ENCODE measurements around the gene RHOBTB1.

RHOBTB1 gene

GRCh38 chr10:60893231-60893630 lies 50.8 kb downstream of the RHOBTB1 start:
- Histone ChIP-seq H4K5ac (ENCODE audit: low read length) (no peak overlapping the region), H3K4me3 (ENCODE audit: low read length) (no peak overlapping the region), H2BK5ac (ENCODE audit: low read length) (no peak overlapping the region), H3K4me1 (ENCODE audit: control insufficient read depth, low read depth, low read length) (no peaks in the 10 kb centered on the region), H3K4me2 (ENCODE audit: low read length) (no peak overlapping the region), H4K8ac (ENCODE audit: low read depth, low read length) (no peak overlapping the region), H2BK15ac (replicated peaks; ENCODE audit: low read depth) (no peak overlapping the region), H3K27ac (ENCODE audit: low read depth, low read length) (no peak overlapping the region), H3K23ac (ENCODE audit: low read length) (no peak overlapping the region), H3K9ac (ENCODE audit: low read length) (no peak overlapping the region), H3K79me2 (ENCODE audit: control insufficient read depth, insufficient read depth, low read length) (no peaks in the 10 kb centered on the region), H2AK5ac (ENCODE audit: low read length) (no peak overlapping the region), H3K36me3 (ENCODE audit: control insufficient read depth, insufficient read depth, low read length) (no peaks in the 10 kb centered on the region), H3K27me3 (ENCODE audit: insufficient read depth, low read length, poor library complexity) (no peaks in the 10 kb centered on the region), H2BK120ac (ENCODE audit: low read depth, low read length) (no peak overlapping the region), H3K56ac (ENCODE audit: low read length) (no peak overlapping the region), H3K4ac (ENCODE audit: low read depth, low read length) (no peak overlapping the region), H3K79me1 (ENCODE audit: low read length) (no peaks in the 10 kb centered on the region), H3K18ac (ENCODE audit: low read length) (no peak overlapping the region)
- DNase-seq = no peak
- no CpG with 5 or more reads among the region's 3 CpGs for WGBS (ENCODE audit: extremely low coverage, insufficient coverage, low lambda C conversion rate)

DNA sequence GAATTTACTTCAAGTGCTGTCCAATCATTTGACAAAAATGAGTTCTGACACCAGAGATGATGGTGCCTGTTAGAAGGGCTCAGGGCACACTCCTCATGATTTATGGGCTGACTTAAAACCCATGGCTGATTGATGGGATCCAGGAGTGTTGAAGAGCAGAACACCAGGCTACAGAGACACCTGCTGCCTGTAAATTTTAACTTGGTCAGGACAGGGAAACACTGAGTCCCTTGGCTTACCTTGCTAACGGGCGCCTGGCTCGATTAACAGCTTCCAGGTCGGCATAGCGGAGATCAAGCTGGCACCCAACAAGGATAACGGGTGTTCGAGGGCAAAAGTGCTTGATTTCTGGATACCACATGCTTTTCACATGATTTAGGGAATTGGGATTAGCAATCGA lies 51.4 kb downstream of the RHOBTB1 start:
- no peak overlapping the region for H4K5ac ChIP-seq (ENCODE audit: low read length)
- H2BK120ac ChIP-seq (ENCODE audit: low read depth, low read length) = no peak overlapping the region
- H2BK5ac ChIP-seq (ENCODE audit: low read length) = no peak overlapping the region
- no peak overlapping the region for H3K9ac ChIP-seq (ENCODE audit: low read length)
- H4K8ac ChIP-seq (ENCODE audit: low read depth, low read length) = no peak overlapping the region
- H3K4me3 ChIP-seq (ENCODE audit: low read length) = no peak overlapping the region
- no peak overlapping the region for H3K23ac ChIP-seq (ENCODE audit: low read length)
- no peak overlapping the region for H3K18ac ChIP-seq (ENCODE audit: low read length)
- no peak overlapping the region for H2AK5ac ChIP-seq (ENCODE audit: low read length)
- no CpG with 5 or more reads among the region's 8 CpGs for WGBS (ENCODE audit: extremely low coverage, insufficient coverage, low lambda C conversion rate)
- H3K56ac ChIP-seq (ENCODE audit: low read length) = no peak overlapping the region
- H3K4ac ChIP-seq (ENCODE audit: low read depth, low read length) = no peak overlapping the region
- H3K27me3 ChIP-seq (ENCODE audit: insufficient read depth, low read length, poor library complexity) = no peaks in the 10 kb centered on the region
- H3K36me3 ChIP-seq (ENCODE audit: control insufficient read depth, insufficient read depth, low read length) = no peaks in the 10 kb centered on the region
- H3K79me1 ChIP-seq (ENCODE audit: low read length) = no peaks in the 10 kb centered on the region
- no peak overlapping the region for H3K4me2 ChIP-seq (ENCODE audit: low read length)
- H2BK15ac ChIP-seq (replicated peaks; ENCODE audit: low read depth) = no peak overlapping the region
- H3K27ac ChIP-seq (ENCODE audit: low read depth, low read length) = no peak overlapping the region
- no peak for DNase-seq
- H3K79me2 ChIP-seq (ENCODE audit: control insufficient read depth, insufficient read depth, low read length) = no peaks in the 10 kb centered on the region
- no peaks in the 10 kb centered on the region for H3K4me1 ChIP-seq (ENCODE audit: control insufficient read depth, low read depth, low read length)

DNA sequence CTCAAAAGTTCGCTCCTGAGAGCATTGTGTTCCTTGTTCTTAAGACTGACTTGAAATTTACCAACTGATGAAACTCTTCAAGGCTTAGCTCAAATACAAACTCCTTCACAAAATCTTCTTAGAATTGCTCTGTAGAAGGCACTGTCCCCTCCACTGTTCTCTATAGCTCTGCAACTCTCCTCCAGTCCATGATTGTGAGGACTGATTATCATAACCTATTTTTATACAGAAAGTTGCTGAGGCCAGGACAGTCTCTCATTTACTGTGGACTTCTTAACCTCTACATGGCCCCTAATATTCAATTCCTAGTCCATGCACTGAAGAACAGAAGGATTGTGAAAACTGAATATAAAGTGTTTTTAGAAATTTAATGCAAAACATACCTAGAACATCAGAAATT lies 53.2 kb downstream of the RHOBTB1 start:
- Histone ChIP-seq H2BK120ac (ENCODE audit: low read depth, low read length) (no peak overlapping the region), H3K56ac (ENCODE audit: low read length) (no peak overlapping the region), H3K27me3 (ENCODE audit: insufficient read depth, low read length, poor library complexity) (no peaks in the 10 kb centered on the region), H3K36me3 (ENCODE audit: control insufficient read depth, insufficient read depth, low read length) (no peaks in the 10 kb centered on the region), H4K8ac (ENCODE audit: low read depth, low read length) (no peak overlapping the region), H4K5ac (ENCODE audit: low read length) (no peak overlapping the region), H2AK5ac (ENCODE audit: low read length) (no peak overlapping the region), H3K4me2 (ENCODE audit: low read length) (no peak overlapping the region), H3K79me2 (ENCODE audit: control insufficient read depth, insufficient read depth, low read length) (no peaks in the 10 kb centered on the region), H3K9ac (ENCODE audit: low read length) (no peak overlapping the region), H3K18ac (ENCODE audit: low read length) (no peak overlapping the region), H2BK15ac (replicated peaks; ENCODE audit: low read depth) (no peak overlapping the region), H3K4me1 (ENCODE audit: control insufficient read depth, low read depth, low read length) (no peaks in the 10 kb centered on the region), H2BK5ac (ENCODE audit: low read length) (no peak overlapping the region), H3K23ac (ENCODE audit: low read length) (no peak overlapping the region), H3K79me1 (ENCODE audit: low read length) (no peaks in the 10 kb centered on the region), H3K27ac (ENCODE audit: low read depth, low read length) (no peak overlapping the region), H3K4ac (ENCODE audit: low read depth, low read length) (no peak overlapping the region), H3K4me3 (ENCODE audit: low read length) (no peak overlapping the region)
- no CpG with 5 or more reads among the region's 1 CpG for WGBS (ENCODE audit: extremely low coverage, insufficient coverage, low lambda C conversion rate)
- DNase-seq = no peak

- Histone ChIP-seq H3K4me3 (ENCODE audit: low read length) (no peak overlapping the region), H3K4ac (ENCODE audit: low read depth, low read length) (no peak overlapping the region), H3K4me2 (ENCODE audit: low read length) (no peak overlapping the region), H2BK120ac (ENCODE audit: low read depth, low read length) (no peak overlapping the region), H3K79me1 (ENCODE audit: low read length) (no peaks in the 10 kb centered on the region), H3K56ac (ENCODE audit: low read length) (no peak overlapping the region), H3K18ac (ENCODE audit: low read length) (no peak overlapping the region), H3K36me3 (ENCODE audit: control insufficient read depth, insufficient read depth, low read length) (no peaks in the 10 kb centered on the region), H2BK15ac (replicated peaks; ENCODE audit: low read depth) (no peak overlapping the region), H3K4me1 (ENCODE audit: control insufficient read depth, low read depth, low read length) (no peaks in the 10 kb centered on the region), H4K5ac (ENCODE audit: low read length) (no peak overlapping the region), H3K27me3 (ENCODE audit: insufficient read depth, low read length, poor library complexity) (no peaks in the 10 kb centered on the region), H3K27ac (ENCODE audit: low read depth, low read length) (no peak overlapping the region), H3K9ac (ENCODE audit: low read length) (no peak overlapping the region), H3K23ac (ENCODE audit: low read length) (no peak overlapping the region), H3K79me2 (ENCODE audit: control insufficient read depth, insufficient read depth, low read length) (no peaks in the 10 kb centered on the region), H2BK5ac (ENCODE audit: low read length) (no peak overlapping the region), H4K8ac (ENCODE audit: low read depth, low read length) (no peak overlapping the region), H2AK5ac (ENCODE audit: low read length) (no peak overlapping the region)
- peak; percentile 56 for DNase-seq
- WGBS (ENCODE audit: extremely low coverage, insufficient coverage, low lambda C conversion rate) = no CpG with 5 or more reads among the region's 6 CpGs
These were observed 60.8 kb downstream of the RHOBTB1 start for GRCh38 chr10:60883187-60883586.

DNA sequence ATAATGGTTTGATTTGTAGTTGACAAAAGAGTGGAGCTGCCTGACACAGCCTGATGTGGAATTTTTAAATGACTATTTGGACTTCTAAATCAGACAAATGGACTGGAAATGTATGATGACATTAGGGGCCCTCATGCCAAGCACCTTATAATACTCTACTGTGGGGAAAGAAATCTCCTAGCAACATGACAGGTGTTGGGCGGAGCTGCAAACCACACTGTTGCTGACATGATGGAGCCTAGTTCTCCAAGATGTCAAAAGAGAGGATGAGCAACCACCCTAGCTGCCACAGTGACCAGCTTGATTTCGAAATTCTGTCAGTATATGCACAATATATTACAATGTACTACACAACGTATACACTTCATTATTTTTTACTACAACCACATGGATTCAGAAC lies 65.8 kb downstream of the RHOBTB1 start:
- H3K23ac ChIP-seq (ENCODE audit: low read length) = no peak overlapping the region
- H4K5ac ChIP-seq (ENCODE audit: low read length) = no peak overlapping the region
- WGBS (ENCODE audit: extremely low coverage, insufficient coverage, low lambda C conversion rate) = no CpG with 5 or more reads among the region's 3 CpGs
- no peak overlapping the region for H2AK5ac ChIP-seq (ENCODE audit: low read length)
- H2BK15ac ChIP-seq (replicated peaks; ENCODE audit: low read depth) = no peak overlapping the region
- no peak overlapping the region for H3K18ac ChIP-seq (ENCODE audit: low read length)
- H3K56ac ChIP-seq (ENCODE audit: low read length) = no peak overlapping the region
- no peaks in the 10 kb centered on the region for H3K27me3 ChIP-seq (ENCODE audit: insufficient read depth, low read length, poor library complexity)
- no peak overlapping the region for H3K27ac ChIP-seq (ENCODE audit: low read depth, low read length)
- H3K36me3 ChIP-seq (ENCODE audit: control insufficient read depth, insufficient read depth, low read length) = no peaks in the 10 kb centered on the region
- no peak overlapping the region for H3K4me3 ChIP-seq (ENCODE audit: low read length)
- no peak overlapping the region for H2BK120ac ChIP-seq (ENCODE audit: low read depth, low read length)
- no peak overlapping the region for H3K4me2 ChIP-seq (ENCODE audit: low read length)
- no peak overlapping the region for H2BK5ac ChIP-seq (ENCODE audit: low read length)
- H3K4ac ChIP-seq (ENCODE audit: low read depth, low read length) = no peak overlapping the region
- no peak for DNase-seq
- H3K79me1 ChIP-seq (ENCODE audit: low read length) = no peaks in the 10 kb centered on the region
- no peaks in the 10 kb centered on the region for H3K4me1 ChIP-seq (ENCODE audit: control insufficient read depth, low read depth, low read length)
- H4K8ac ChIP-seq (ENCODE audit: low read depth, low read length) = no peak overlapping the region
- no peaks in the 10 kb centered on the region for H3K79me2 ChIP-seq (ENCODE audit: control insufficient read depth, insufficient read depth, low read length)
- H3K9ac ChIP-seq (ENCODE audit: low read length) = no peak overlapping the region

GRCh38 chr10:60877777-60878120 lies 66.2 kb downstream of the RHOBTB1 start:
- H2BK15ac ChIP-seq (replicated peaks; ENCODE audit: low read depth) = no peak overlapping the region
- H3K27ac ChIP-seq (ENCODE audit: low read depth, low read length) = no peak overlapping the region
- no peak overlapping the region for H2BK5ac ChIP-seq (ENCODE audit: low read length)
- no peak overlapping the region for H3K4ac ChIP-seq (ENCODE audit: low read depth, low read length)
- no peak for DNase-seq
- no peaks in the 10 kb centered on the region for H3K79me1 ChIP-seq (ENCODE audit: low read length)
- H3K9ac ChIP-seq (ENCODE audit: low read length) = no peak overlapping the region
- no peak overlapping the region for H3K4me2 ChIP-seq (ENCODE audit: low read length)
- H3K4me1 ChIP-seq (ENCODE audit: control insufficient read depth, low read depth, low read length) = no peaks in the 10 kb centered on the region
- H3K79me2 ChIP-seq (ENCODE audit: control insufficient read depth, insufficient read depth, low read length) = no peaks in the 10 kb centered on the region
- H3K23ac ChIP-seq (ENCODE audit: low read length) = no peak overlapping the region
- no peak overlapping the region for H4K8ac ChIP-seq (ENCODE audit: low read depth, low read length)
- H2BK120ac ChIP-seq (ENCODE audit: low read depth, low read length) = no peak overlapping the region
- no CpG with 5 or more reads among the region's 2 CpGs for WGBS (ENCODE audit: extremely low coverage, insufficient coverage, low lambda C conversion rate)
- no peaks in the 10 kb centered on the region for H3K27me3 ChIP-seq (ENCODE audit: insufficient read depth, low read length, poor library complexity)
- no peak overlapping the region for H3K18ac ChIP-seq (ENCODE audit: low read length)
- no peak overlapping the region for H2AK5ac ChIP-seq (ENCODE audit: low read length)
- no peak overlapping the region for H3K56ac ChIP-seq (ENCODE audit: low read length)
- no peaks in the 10 kb centered on the region for H3K36me3 ChIP-seq (ENCODE audit: control insufficient read depth, insufficient read depth, low read length)
- H3K4me3 ChIP-seq (ENCODE audit: low read length) = no peak overlapping the region
- no peak overlapping the region for H4K5ac ChIP-seq (ENCODE audit: low read length)

Data from mesendoderm (in vitro differentiated cells).